Muscle layer of colon (tissue), 2 donors: Measurements from ENCODE around the gene LRRC28.

ENCODE experiments used
- H3K27ac ChIP-seq: one replicate; pipeline ENCODE4 v1.7.0; 2013; ENCODE audit warnings: low read depth, mild to moderate bottlenecking, low read length, moderate library complexity
- H3K27me3 ChIP-seq, 2 donors: one replicate each; pipeline ENCODE4 v1.7.0; 2013; ENCODE audit warnings: low read length in 2 of 2, mild to moderate bottlenecking in 2 of 2; ENCODE audit not compliant: insufficient read depth in 2 of 2, control insufficient read depth in 1 of 2
- H3K36me3 ChIP-seq: one replicate; pipeline ENCODE4 v1.7.0; 2013; ENCODE audit warnings: mild to moderate bottlenecking, low read length; ENCODE audit not compliant: insufficient read depth
- H3K4me1 ChIP-seq: one replicate; pipeline ENCODE4 v1.7.0; 2013; ENCODE audit warnings: mild to moderate bottlenecking, low read length; ENCODE audit not compliant: insufficient read depth
- H3K4me3 ChIP-seq, 2 donors: one replicate each; pipeline ENCODE4 v1.7.0; 2013; ENCODE audit warnings: low read length in 2 of 2, low read depth in 1 of 2, mild to moderate bottlenecking in 1 of 2, moderate library complexity in 1 of 2
- H3K9ac ChIP-seq: one replicate; pipeline ENCODE4 v1.7.0; 2013; ENCODE audit warnings: low read length
- H3K9me3 ChIP-seq: one replicate; pipeline ENCODE4 v1.7.0; 2013; ENCODE audit warnings: mild to moderate bottlenecking, low read length
- donor health status: abdominal sarcoma.
- donor health status: Adenocarcinoma of cecum.

The LRRC28 gene

DNA sequence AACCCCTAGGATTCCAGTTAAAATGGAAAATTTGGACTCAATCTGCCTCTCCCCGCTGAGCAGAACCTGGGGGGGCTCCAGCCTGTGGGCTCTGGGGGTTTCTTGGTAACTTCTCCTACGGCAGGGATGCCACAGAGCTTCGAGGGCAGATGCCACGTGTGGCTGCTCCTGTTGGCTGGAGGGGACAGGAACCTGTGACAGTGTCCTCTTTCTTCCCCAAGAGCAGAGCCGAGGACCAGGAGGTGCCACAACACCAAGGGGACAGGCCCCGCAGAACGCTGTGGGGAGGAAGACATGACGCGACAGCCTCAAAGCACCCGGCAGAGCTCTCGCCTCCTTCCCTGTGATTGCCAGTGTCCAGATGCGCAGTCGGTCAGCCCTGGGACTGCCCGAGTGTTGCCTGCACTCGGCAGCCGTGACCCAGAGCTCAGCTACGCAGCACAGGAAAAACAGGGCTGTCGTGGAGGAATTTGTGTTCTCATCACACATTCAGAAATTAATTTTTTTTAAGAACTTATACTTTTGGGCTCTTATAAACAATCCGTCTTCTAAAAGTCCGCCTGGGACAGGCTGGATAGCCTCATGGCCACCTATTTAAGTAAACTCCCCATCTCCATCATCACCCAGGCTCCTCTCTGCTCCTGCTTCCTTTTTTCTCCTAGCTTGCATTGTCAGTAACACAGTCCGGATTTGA lies 182.6 kb downstream of the LRRC28 start:
- H3K27ac ChIP-seq: no peak overlapping the region
- H3K4me3 ChIP-seq: no peak overlapping the region
- H3K27me3 ChIP-seq: no peaks in the 10 kb centered on the region
- no peaks in the 10 kb centered on the region for H3K36me3 ChIP-seq
- peaks cover 17% of the 10 kb centered on the region for H3K4me1 ChIP-seq
- no peaks in the 10 kb centered on the region for H3K9me3 ChIP-seq
- H3K9ac ChIP-seq: no peak overlapping the region

DNA sequence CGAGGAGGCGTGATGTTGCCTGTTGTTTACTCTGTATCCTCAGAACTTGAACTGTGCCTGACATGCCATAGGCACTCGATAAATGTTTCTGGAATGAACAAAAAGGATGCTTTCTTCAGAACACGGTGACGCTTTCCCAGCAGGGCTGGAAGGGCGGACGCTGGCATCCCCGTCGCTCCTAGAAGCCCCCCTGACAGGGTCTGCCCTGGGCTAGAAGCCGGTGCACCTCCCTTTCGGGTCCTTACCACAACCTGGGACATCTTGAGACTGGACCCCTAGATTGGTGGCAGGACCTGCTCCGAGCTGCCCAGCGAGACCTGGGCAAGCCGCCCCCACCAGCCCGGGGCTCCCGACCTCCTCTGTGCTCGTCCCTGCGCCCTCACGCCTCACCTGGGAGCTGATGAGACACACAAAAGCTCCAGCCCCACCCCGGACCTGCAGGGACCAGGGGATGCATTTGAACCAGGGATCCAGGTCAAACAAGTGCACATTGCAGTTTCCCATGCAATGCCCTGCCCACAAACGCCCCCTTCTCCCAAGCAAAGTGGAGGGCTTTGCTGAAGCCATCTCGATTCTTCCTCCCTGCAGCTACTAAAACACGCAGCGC lies 183.3 kb downstream of the LRRC28 start:
- Histone ChIP-seq H3K4me1 (peaks cover 17% of the 10 kb centered on the region), H3K27ac (no peak overlapping the region)

DNA sequence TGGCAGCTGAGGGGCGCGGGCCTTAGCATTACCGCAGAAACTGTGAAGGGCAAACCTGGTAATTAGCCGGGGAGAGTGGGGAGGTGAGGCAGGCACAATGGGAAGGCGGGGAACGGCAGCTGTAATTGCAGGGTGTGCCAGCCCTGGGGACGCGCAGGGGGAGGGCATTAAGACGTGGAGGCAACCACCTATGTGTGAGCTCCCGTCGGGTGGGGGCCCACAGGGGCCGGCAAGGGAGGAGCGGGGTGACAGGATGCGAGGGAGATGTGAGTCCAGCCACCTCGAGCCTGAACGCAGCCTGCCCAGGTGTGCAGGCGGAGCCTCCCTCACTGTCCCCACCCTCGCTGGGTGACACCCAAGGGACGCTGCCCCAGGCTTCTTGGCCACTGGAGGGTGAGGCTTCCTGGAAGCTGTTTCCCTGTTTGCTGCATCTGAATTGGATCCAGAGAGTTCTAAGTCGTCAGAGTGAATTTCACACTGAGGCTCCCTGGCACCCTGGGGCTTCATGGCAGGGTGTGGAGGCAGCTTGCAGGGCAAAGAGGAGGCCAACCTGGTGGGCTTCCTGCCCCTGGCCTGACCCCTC lies 183.9 kb downstream of the LRRC28 start:
- Histone ChIP-seq H3K9ac (no peak overlapping the region), H3K4me3 (no peak overlapping the region), H3K36me3 (no peaks in the 10 kb centered on the region), H3K4me1 (peaks cover 17% of the 10 kb centered on the region), H3K9me3 (no peaks in the 10 kb centered on the region), H3K27ac (no peak overlapping the region), H3K27me3 (no peaks in the 10 kb centered on the region)

More for the DNA sequence above, 183.3 kb downstream of the LRRC28 start:
- no peaks in the 10 kb centered on the region for H3K27me3 ChIP-seq
- H3K9me3 ChIP-seq: no peaks in the 10 kb centered on the region
- H3K9ac ChIP-seq: no peak overlapping the region
- no peak overlapping the region for H3K4me3 ChIP-seq
- no peaks in the 10 kb centered on the region for H3K36me3 ChIP-seq

DNA sequence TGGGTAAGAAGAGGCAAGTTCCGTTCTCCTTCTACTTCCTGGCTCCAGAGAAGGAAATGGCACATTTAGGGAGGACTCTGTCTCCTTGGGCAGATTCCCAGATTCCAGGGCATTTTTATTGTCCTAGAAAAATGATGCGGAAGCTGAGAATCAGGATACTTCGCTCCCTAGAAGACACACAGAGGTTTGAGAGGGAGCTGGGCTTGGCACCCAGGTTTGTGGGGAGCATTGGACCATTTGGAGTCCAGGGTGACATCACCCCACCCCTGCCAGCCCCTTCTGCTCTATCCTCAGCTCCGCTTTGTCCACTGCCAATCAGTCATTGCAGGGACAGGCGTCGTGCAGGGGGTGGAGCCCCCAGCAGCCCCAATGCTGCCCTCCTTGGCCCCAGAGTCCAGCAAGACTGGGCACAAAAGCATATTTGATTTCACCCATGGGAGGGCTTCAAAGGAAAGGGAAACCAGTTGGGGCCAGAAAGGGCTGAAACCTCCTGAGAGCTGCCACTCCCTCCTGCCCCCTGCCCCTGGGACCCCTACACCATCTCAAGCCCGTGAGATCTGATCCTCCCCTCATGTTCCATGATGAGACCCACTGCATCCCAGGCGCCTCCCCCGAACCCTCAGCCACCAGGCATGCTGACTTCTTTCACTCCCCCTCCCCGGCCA lies 184.7 kb downstream of the LRRC28 start:
- Histone ChIP-seq H3K27me3 (no peaks in the 10 kb centered on the region), H3K9ac (no peak overlapping the region), H3K9me3 (no peaks in the 10 kb centered on the region), H3K27ac (no peak overlapping the region), H3K36me3 (no peaks in the 10 kb centered on the region), H3K4me1 (peaks cover 18% of the 10 kb centered on the region), H3K4me3 (no peak overlapping the region)

DNA sequence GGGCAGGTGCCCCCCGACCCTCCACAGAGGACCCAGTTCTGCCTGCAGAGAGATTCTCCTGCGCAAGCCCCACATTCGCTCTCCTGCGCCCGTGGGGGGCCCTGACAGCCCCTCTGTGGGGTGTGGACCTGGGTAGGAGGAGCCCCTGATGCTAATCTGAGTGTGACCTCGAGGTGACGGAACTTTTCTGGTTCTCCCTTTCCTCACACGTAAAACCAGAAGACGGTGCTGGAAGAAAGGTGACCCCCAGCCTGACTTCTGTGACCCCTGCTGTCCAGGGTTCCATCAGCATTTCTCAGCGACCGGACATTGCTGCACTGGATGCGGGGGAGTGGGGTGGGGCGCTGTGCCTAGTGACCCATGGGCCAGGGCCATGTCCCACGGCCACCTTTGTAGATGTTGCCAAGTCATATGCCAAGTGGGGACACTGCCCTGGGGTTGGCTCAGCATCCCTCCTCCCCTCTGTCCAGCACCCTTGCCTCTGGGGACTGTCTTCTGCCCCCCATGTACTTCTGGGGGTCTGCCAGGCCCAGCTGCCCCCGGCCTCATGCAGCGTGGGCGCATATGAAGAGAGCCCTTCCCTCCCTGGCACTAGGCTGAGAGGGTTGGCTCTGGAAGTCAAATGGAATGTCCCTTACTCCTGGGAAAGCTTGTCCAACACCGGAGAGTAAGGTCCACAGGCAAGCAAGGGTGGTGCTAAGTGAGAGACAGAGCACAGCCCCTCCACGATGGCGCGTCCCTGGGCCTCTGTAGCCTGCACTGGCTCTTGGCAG lies 185.4 kb downstream of the LRRC28 start:
- Histone ChIP-seq H3K36me3 (no peaks in the 10 kb centered on the region), H3K4me3 (no peak overlapping the region), H3K4me1 (peaks cover 25% of the 10 kb centered on the region), H3K9me3 (no peaks in the 10 kb centered on the region), H3K9ac (no peak overlapping the region), H3K27ac (no peak overlapping the region), H3K27me3 (no peaks in the 10 kb centered on the region)

DNA sequence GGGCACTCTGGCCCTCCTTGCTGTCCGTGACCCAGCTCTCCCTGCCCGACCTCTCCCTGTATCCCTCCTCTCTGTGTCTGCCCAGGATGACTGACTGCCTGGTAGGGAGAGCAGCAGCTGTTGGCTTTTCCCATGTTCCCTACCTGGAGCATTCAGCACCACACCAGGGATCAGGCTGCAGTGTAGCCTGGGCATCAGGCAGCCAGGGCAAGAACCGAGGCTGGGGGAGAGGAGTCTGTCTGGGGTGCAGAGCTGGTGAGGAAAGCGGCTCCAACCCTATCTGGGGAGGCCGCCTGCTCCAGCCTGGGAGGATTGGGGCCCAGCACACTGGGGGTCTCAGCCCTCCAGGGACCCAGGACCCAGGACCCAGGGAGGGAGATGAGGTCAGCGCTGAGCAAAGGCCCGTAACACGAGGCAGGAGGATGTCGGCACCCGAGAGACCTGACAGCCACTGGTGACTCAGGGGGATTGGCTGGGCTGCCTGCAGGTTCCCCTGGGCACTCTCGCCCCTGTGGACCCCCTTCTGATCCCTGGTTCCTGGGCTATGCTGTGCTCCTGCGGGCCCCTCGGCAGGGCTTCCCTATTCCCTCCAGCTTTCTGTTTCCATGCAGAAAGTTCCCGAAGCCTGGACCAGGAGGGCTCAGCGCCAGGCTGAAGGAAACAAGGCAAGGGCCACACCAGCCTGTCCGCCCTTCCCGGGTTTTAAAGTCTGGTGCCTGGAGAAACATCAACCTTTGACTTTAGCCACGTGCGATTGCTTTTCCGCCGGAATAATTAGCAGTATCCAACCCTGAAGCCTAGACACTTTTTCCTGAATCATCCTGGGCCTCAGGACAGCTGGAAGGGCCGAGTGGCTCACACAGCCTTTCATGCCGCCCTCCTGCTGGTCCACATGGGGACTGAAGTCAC lies 186.3 kb downstream of the LRRC28 start:
- Histone ChIP-seq H3K9ac (no peak overlapping the region), H3K27ac (no peak overlapping the region), H3K4me1 (peaks cover 34% of the 10 kb centered on the region)

DNA sequence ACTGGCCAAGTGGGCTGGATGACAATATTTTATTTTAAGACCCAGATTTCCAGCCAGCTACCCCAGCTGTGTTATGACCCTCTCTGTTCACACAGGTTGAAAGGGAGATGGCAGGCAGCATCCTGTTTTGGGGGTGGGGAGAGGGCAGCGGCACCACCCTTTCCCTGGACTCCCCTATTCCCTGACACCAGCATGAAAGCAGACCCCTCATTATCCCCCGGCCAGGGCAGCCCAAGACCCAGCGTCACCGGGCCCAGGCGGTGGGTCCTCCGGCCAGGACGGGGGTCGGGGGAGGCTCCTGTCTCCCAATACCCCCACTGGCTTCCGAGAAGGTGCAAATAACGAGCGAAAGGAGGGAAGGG lies 186.9 kb downstream of the LRRC28 start:
- H3K36me3 ChIP-seq: no peaks in the 10 kb centered on the region
- H3K4me3 ChIP-seq: no peak overlapping the region
- no peaks in the 10 kb centered on the region for H3K9me3 ChIP-seq
- no peak overlapping the region for H3K9ac ChIP-seq
- no peaks in the 10 kb centered on the region for H3K27me3 ChIP-seq
- no peak overlapping the region for H3K27ac ChIP-seq
- H3K4me1 ChIP-seq: peaks cover 36% of the 10 kb centered on the region

More for the DNA sequence above, 186.3 kb downstream of the LRRC28 start:
- no peaks in the 10 kb centered on the region for H3K9me3 ChIP-seq
- H3K36me3 ChIP-seq: no peaks in the 10 kb centered on the region
- H3K4me3 ChIP-seq: no peak overlapping the region
- H3K27me3 ChIP-seq: no peaks in the 10 kb centered on the region

DNA sequence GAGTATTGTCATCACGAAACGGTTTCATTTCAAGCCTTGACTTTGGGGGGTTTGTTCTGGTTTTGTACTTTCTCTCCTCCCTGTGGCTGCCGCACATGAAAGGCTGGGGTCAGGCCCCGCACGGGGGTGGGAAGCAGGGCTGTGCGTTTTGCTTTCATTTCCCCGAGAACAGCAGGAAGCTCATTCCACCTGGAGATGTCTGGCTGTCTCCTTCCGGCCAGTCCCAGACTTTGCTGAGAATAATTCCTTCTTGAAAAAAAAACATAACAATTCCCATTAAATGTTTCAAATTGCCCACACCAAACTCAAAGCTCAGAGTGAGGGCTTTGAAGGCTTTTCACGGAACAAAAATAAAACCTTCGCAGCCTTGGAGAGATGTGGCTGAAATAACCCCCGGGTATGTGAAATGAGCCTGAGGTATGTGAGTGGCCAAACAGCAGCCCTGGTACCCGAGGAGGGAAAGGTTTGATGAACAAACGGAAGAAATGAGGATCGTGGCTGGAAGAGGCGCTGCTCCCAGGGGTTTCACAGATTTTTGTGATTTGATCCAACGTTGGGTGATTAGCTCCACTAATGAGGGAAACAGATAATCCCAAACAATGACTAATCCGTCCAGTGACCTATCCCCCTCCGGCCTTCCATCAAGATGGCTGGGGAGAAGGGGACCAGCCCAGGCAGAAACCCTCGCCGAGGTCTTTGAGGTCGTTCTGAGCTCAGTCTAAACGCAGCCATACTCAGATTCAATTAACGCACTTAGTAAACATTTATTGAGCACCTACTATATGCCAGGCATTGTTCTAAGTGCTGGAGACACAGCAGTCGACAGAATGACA lies 187.6 kb downstream of the LRRC28 start:
- no peak overlapping the region for H3K27ac ChIP-seq
- peaks cover 34% of the 10 kb centered on the region for H3K4me1 ChIP-seq
- no peaks in the 10 kb centered on the region for H3K27me3 ChIP-seq
- H3K9me3 ChIP-seq: no peaks in the 10 kb centered on the region
- H3K9ac ChIP-seq: no peak overlapping the region
- H3K4me3 ChIP-seq: no peak overlapping the region
- H3K36me3 ChIP-seq: no peaks in the 10 kb centered on the region

DNA sequence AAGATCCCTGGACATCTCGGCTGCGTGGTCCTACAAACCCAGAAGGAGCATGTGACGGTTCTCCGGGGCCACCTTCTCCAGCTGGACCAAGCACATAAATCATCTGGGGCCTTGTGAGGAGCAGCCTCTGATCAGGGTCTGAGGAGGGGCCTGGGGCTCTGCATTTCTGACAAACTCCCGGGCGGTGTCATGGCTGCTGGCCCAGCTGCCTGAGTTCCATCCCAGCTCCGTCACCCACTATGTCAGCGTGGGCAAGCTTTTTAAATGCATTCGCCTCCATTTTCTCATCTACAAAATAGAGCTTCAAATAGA lies 188.2 kb downstream of the LRRC28 start:
- Histone ChIP-seq H3K27ac (no peak overlapping the region), H3K27me3 (no peaks in the 10 kb centered on the region), H3K9ac (no peak overlapping the region), H3K4me3 (no peak overlapping the region), H3K4me1 (peaks cover 39% of the 10 kb centered on the region), H3K9me3 (no peaks in the 10 kb centered on the region), H3K36me3 (no peaks in the 10 kb centered on the region)

DNA sequence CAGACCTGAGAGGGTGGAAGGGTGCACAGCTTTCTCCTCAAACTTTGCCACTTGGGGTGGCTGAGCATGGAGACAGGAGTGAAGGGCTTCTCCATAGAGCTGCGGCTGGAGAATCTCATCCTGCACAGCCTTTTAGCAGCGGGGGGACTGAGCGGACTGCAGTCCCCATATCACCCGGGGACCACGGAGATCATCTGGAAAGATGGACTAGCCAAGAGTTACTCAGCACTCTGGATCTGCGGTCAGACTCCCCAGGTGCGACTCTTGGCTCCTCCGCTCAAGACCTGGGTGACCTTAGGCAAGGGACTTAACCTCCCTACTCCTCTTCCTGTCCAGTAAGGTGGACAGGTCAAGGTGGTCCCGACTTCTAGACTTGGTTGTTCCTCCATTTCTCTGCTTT lies 188.7 kb downstream of the LRRC28 start:
- no peak overlapping the region for H3K27ac ChIP-seq

More for the DNA sequence above, 188.7 kb downstream of the LRRC28 start:
- no peaks in the 10 kb centered on the region for H3K27me3 ChIP-seq
- H3K4me3 ChIP-seq: no peak overlapping the region
- no peaks in the 10 kb centered on the region for H3K36me3 ChIP-seq
- no peaks in the 10 kb centered on the region for H3K9me3 ChIP-seq
- H3K4me1 ChIP-seq: peaks cover 40% of the 10 kb centered on the region
- H3K9ac ChIP-seq: no peak overlapping the region
